GM23338 (cell line): ENCODE data around the gene AMBP. TPM values are rescaled to one million over a fixed set of nuclear protein-coding genes. Genes with fewer than 3 reads are reported as not detected.

ENCODE experiments used
- ATAC-seq: fragments of 200-7000 bp; cut with Tn5 transposase; 3 replicates; pipeline ENCODE4 v1.9.1; 2020
- DNase-seq: peaks from one replicate; pipeline ENCODE4 v3.0.0-alpha.2; 2015; ENCODE audit warnings: low spot score
- H2AFZ ChIP-seq: fragments of 200-600 bp; sonication (generic); 2 replicates; pipeline ENCODE4 v1.8.0; 2016; ENCODE audit warnings: antibody characterized with exemption, mild to moderate bottlenecking, moderate library complexity
- H3F3A ChIP-seq: fragments of 200-600 bp; sonication (generic); replicated peaks from 2 replicates; pipeline ENCODE4 v1.8.0; 2017; ENCODE audit warnings: antibody characterized with exemption, mixed run types, low read depth
- H3K27ac ChIP-seq: fragments of 200-600 bp; sonication (generic); 2 replicates; pipeline ENCODE4 v1.6.1; 2016; ENCODE audit warnings: low read depth
- H3K27me3 ChIP-seq: fragments of 200-600 bp; sonication (generic); 2 replicates; pipeline ENCODE4 v1.8.0; 2016; ENCODE audit warnings: mild to moderate bottlenecking, mixed run types, moderate library complexity; ENCODE audit not compliant: insufficient read depth
- H3K36me3 ChIP-seq: fragments of 200-600 bp; sonication (generic); 2 replicates; pipeline ENCODE4 v1.8.0; 2016; ENCODE audit warnings: mild to moderate bottlenecking; ENCODE audit not compliant: insufficient read depth
- H3K4me1 ChIP-seq: fragments of 200-600 bp; sonication (generic); 2 replicates; pipeline ENCODE4 v1.8.0; 2016; ENCODE audit warnings: mild to moderate bottlenecking, moderate library complexity; ENCODE audit not compliant: insufficient read depth
- H3K4me2 ChIP-seq: fragments of 200-600 bp; sonication (generic); 2 replicates; pipeline ENCODE4 v1.7.1; 2017; ENCODE audit warnings: mixed run types
- H3K4me3 ChIP-seq: fragments of 200-600 bp; sonication (generic); 2 replicates; pipeline ENCODE4 v1.6.1; 2016; ENCODE audit warnings: mixed run types
- H3K79me2 ChIP-seq: fragments of 200-600 bp; sonication (generic); replicated peaks from 2 replicates; pipeline ENCODE4 v1.8.0; 2017; ENCODE audit warnings: mild to moderate bottlenecking; ENCODE audit not compliant: insufficient read depth
- H3K9me2 ChIP-seq: fragments of 200-600 bp; sonication (generic); 2 replicates; pipeline ENCODE4 v1.8.0; 2017; ENCODE audit not compliant: insufficient read depth
- H4K20me1 ChIP-seq: fragments of 200-600 bp; sonication (generic); replicated peaks from 2 replicates; pipeline ENCODE4 v1.8.0; 2017; ENCODE audit warnings: mild to moderate bottlenecking; ENCODE audit not compliant: insufficient read depth
- H3K27ac Mint-ChIP-seq: 2 replicates; pipeline ENCODE4 v1.8.0; 2020; ENCODE audit warnings: inconsistent platforms, mild to moderate bottlenecking, moderate library complexity, mixed read lengths
- H3K27me3 Mint-ChIP-seq: 3 replicates; pipeline ENCODE4 v1.8.0; 2022; ENCODE audit warnings: low read depth, mild to moderate bottlenecking, moderate library complexity, mixed read lengths, inconsistent platforms; ENCODE audit not compliant: insufficient read depth, poor library complexity
- H3K36me3 Mint-ChIP-seq: 3 replicates; pipeline ENCODE4 v1.8.0; 2021; ENCODE audit warnings: low read depth, mild to moderate bottlenecking, inconsistent platforms, moderate library complexity, mixed read lengths
- H3K4me1 Mint-ChIP-seq: 3 replicates; pipeline ENCODE4 v1.8.0; 2020; ENCODE audit warnings: mild to moderate bottlenecking, inconsistent platforms, mixed read lengths
- H3K4me3 Mint-ChIP-seq: 3 replicates; pipeline ENCODE4 v1.8.0; 2021; ENCODE audit warnings: moderate library complexity, mild to moderate bottlenecking, inconsistent platforms, mixed read lengths
- H3K9me3 Mint-ChIP-seq: 3 replicates; pipeline ENCODE4 v1.8.0; 2020; ENCODE audit warnings: moderate library complexity, mild to moderate bottlenecking, inconsistent platforms, mixed read lengths
- ETS1 ChIP-seq: IDR thresholded peaks from 2 replicates; pipeline ENCODE4 v1.6.1; 2016; ENCODE audit warnings: antibody characterized with exemption
- JUNB ChIP-seq: IDR thresholded peaks from one replicate; pipeline ENCODE4 v1.6.1; 2016; ENCODE audit warnings: antibody characterized with exemption; ENCODE audit not compliant: unreplicated experiment
- NANOG ChIP-seq: IDR thresholded peaks from 2 replicates; pipeline ENCODE4 v1.6.1; 2016; ENCODE audit warnings: antibody characterized with exemption, borderline replicate concordance
- POLR2AphosphoS5 ChIP-seq: IDR thresholded peaks from 2 replicates; pipeline ENCODE4 v1.6.1; 2016; ENCODE audit warnings: antibody characterized with exemption, low read depth
- REST ChIP-seq: IDR thresholded peaks from one replicate; pipeline ENCODE4 v1.6.1; 2018; ENCODE audit warnings: antibody characterized with exemption; ENCODE audit not compliant: unreplicated experiment
- STAT1 ChIP-seq: IDR thresholded peaks from one replicate; pipeline ENCODE4 v1.6.1; 2016; ENCODE audit warnings: antibody characterized with exemption; ENCODE audit not compliant: unreplicated experiment
- ZNF331 ChIP-seq: fragments of 250-450 bp; sonication (Bioruptor Pico); IDR thresholded peaks from 2 replicates; pipeline ENCODE4 v1.5.0; 2020; ENCODE audit warnings: low read depth, mild to moderate bottlenecking, moderate library complexity
- polyA plus RNA-seq: library from polyadenylated mRNA; unstranded; fragments of >200 nt; fragmentation: Nextera tagmentation; extraction: Ambion mirVana; gene quantifications from 2 replicates; pipeline ENCODE4 v1.2.1, GENCODE V29; 2016
- total RNA-seq: library from RNA; depleted of rRNA; stranded (reverse); fragments of >200 nt; shearing (Covaris generic); gene quantifications from 2 replicates; pipeline ENCODE4 v1.2.3, GENCODE V29; 2014
- TF ChIP-seq, protein P1 (sequence below): fragments of 250-450 bp; sonication (Bioruptor Pico); IDR thresholded peaks from 2 replicates; pipeline ENCODE4 v1.5.0; 2020; ENCODE audit warnings: mild to moderate bottlenecking, moderate library complexity
- TF ChIP-seq, protein P2 (sequence below), 2 experiments: fragments of 200-600 bp in 1 of 2; sonication (generic) in 1 of 2; conservative IDR thresholded peaks; 2 replicates each; pipeline versions ENCODE4 v1.5.1 to v1.6.1; 2016 to 2017; ENCODE audit warnings: antibody characterized with exemption in 2 of 2, low read depth in 2 of 2, mild to moderate bottlenecking in 2 of 2, moderate library complexity in 1 of 2

Gene AMBP
- total and polyA plus RNA-seq, 2 experiments from 2014 or later: 1.3 to 2.0 TPM

- TF ChIP-seq, protein P1, sequence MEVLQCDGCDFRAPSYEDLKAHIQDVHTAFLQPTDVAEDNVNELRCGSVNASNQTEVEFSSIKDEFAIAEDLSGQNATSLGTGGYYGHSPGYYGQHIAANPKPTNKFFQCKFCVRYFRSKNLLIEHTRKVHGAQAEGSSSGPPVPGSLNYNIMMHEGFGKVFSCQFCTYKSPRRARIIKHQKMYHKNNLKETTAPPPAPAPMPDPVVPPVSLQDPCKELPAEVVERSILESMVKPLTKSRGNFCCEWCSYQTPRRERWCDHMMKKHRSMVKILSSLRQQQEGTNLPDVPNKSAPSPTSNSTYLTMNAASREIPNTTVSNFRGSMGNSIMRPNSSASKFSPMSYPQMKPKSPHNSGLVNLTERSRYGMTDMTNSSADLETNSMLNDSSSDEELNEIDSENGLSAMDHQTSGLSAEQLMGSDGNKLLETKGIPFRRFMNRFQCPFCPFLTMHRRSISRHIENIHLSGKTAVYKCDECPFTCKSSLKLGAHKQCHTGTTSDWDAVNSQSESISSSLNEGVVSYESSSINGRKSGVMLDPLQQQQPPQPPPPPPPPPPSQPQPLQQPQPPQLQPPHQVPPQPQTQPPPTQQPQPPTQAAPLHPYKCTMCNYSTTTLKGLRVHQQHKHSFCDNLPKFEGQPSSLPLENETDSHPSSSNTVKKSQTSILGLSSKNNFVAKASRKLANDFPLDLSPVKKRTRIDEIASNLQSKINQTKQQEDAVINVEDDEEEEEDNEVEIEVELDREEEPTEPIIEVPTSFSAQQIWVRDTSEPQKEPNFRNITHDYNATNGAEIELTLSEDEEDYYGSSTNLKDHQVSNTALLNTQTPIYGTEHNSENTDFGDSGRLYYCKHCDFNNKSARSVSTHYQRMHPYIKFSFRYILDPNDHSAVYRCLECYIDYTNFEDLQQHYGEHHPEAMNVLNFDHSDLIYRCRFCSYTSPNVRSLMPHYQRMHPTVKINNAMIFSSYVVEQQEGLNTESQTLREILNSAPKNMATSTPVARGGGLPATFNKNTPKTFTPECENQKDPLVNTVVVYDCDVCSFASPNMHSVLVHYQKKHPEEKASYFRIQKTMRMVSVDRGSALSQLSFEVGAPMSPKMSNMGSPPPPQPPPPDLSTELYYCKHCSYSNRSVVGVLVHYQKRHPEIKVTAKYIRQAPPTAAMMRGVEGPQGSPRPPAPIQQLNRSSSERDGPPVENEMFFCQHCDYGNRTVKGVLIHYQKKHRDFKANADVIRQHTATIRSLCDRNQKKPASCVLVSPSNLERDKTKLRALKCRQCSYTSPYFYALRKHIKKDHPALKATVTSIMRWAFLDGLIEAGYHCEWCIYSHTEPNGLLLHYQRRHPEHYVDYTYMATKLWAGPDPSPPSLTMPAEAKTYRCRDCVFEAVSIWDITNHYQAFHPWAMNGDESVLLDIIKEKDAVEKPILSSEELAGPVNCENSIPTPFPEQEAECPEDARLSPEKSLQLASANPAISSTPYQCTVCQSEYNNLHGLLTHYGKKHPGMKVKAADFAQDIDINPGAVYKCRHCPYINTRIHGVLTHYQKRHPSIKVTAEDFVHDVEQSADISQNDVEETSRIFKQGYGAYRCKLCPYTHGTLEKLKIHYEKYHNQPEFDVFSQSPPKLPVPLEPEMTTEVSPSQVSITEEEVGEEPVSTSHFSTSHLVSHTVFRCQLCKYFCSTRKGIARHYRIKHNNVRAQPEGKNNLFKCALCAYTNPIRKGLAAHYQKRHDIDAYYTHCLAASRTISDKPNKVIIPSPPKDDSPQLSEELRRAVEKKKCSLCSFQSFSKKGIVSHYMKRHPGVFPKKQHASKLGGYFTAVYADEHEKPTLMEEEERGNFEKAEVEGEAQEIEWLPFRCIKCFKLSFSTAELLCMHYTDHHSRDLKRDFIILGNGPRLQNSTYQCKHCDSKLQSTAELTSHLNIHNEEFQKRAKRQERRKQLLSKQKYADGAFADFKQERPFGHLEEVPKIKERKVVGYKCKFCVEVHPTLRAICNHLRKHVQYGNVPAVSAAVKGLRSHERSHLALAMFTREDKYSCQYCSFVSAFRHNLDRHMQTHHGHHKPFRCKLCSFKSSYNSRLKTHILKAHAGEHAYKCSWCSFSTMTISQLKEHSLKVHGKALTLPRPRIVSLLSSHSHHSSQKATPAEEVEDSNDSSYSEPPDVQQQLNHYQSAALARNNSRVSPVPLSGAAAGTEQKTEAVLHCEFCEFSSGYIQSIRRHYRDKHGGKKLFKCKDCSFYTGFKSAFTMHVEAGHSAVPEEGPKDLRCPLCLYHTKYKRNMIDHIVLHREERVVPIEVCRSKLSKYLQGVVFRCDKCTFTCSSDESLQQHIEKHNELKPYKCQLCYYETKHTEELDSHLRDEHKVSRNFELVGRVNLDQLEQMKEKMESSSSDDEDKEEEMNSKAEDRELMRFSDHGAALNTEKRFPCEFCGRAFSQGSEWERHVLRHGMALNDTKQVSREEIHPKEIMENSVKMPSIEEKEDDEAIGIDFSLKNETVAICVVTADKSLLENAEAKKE: no peak
- no peak for TF ChIP-seq NANOG
Measured at GRCh38 chr9:114059047-114059803, 18.9 kb downstream of the AMBP start (continued).

GRCh38 chr9:114058688-114059046 is 19.4 kb downstream of the AMBP start:
- DNase-seq: no peak
- no peaks in the 10 kb centered on the region for H3K9me3 Mint-ChIP-seq
- TF ChIP-seq ETS1 (no peak), REST (no peak), JUNB (no peak), POLR2AphosphoS5 (no peak), STAT1 (no peak), ZNF331 (CRISPR knock-in tag) (no peak)
- TF ChIP-seq, protein P2, sequence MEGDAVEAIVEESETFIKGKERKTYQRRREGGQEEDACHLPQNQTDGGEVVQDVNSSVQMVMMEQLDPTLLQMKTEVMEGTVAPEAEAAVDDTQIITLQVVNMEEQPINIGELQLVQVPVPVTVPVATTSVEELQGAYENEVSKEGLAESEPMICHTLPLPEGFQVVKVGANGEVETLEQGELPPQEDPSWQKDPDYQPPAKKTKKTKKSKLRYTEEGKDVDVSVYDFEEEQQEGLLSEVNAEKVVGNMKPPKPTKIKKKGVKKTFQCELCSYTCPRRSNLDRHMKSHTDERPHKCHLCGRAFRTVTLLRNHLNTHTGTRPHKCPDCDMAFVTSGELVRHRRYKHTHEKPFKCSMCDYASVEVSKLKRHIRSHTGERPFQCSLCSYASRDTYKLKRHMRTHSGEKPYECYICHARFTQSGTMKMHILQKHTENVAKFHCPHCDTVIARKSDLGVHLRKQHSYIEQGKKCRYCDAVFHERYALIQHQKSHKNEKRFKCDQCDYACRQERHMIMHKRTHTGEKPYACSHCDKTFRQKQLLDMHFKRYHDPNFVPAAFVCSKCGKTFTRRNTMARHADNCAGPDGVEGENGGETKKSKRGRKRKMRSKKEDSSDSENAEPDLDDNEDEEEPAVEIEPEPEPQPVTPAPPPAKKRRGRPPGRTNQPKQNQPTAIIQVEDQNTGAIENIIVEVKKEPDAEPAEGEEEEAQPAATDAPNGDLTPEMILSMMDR (conservative IDR thresholded peaks at IDR 0.05; ENCODE audit: low read depth in 2 of 2): no peak

More at GRCh38 chr9:114058688-114059046, 19.4 kb downstream of the AMBP start:
- H3K4me2 ChIP-seq: no peak overlapping the region
- Mint-ChIP-seq H3K36me3 (0 out of 3 replicates have a peak, but pooled peaks cover 4% of the 10 kb centered on the region), H3K27me3 (peaks cover 11% of the 10 kb centered on the region), H3K27ac (no peak overlapping the region), H3K4me1 (peaks cover 7% of the 10 kb centered on the region), H3K4me3 (no peak overlapping the region)
- H3K9me2 ChIP-seq: 0 out of 2 replicates have a peak, but pooled peaks cover 2% of the 10 kb centered on the region
- no peak for ATAC-seq
- no peaks in the 10 kb centered on the region for H3K36me3 ChIP-seq
- H4K20me1 ChIP-seq: no peaks in the 10 kb centered on the region; the same call in 1 of the 2 replicates
- H3K27ac ChIP-seq: no peak overlapping the region
- no peaks in the 10 kb centered on the region for H3F3A ChIP-seq
- no peak overlapping the region for H3K4me3 ChIP-seq
- H3K79me2 ChIP-seq: no peaks in the 10 kb centered on the region
- no peaks in the 10 kb centered on the region for H3K4me1 ChIP-seq
- H2AFZ ChIP-seq: no peak overlapping the region
- no peaks in the 10 kb centered on the region for H3K27me3 ChIP-seq
